HEK293 (cell line): ENCODE measurements around the gene PGPEP1.
A peak's percentile ranks its signal among the peaks of the same experiment; 100 is the strongest.

ENCODE experiments used
- BCL11A ChIP-seq: fragments of 450-650 bp; formaldehyde crosslinking; IDR thresholded peaks from 2 replicates; pipeline ENCODE4 v1.5.1; 2016; ENCODE audit warnings: low read depth, missing biosample characterization, missing genetic modification characterization
- GFI1B ChIP-seq: fragments of 450-650 bp; formaldehyde crosslinking; IDR thresholded peaks from 2 replicates; pipeline ENCODE4 v1.5.1; 2016; ENCODE audit warnings: missing biosample characterization, missing genetic modification characterization
- RBAK ChIP-seq: fragments of 450-650 bp; formaldehyde crosslinking; IDR thresholded peaks from 2 replicates; pipeline ENCODE4 v1.5.1; 2016; ENCODE audit warnings: missing biosample characterization, missing genetic modification characterization
- REPIN1 ChIP-seq: fragments of 450-650 bp; formaldehyde crosslinking; IDR thresholded peaks from 2 replicates; pipeline ENCODE4 v1.5.1; 2017; ENCODE audit warnings: missing biosample characterization, missing genetic modification characterization, low read depth
- REST ChIP-seq: fragments of 450-650 bp; formaldehyde crosslinking; IDR thresholded peaks from 2 replicates; pipeline ENCODE4 v1.5.1; 2016; ENCODE audit warnings: missing biosample characterization, missing genetic modification characterization
- ZBTB1 ChIP-seq: fragments of 450-650 bp; formaldehyde crosslinking; IDR thresholded peaks from 2 replicates; pipeline ENCODE4 v1.5.1; 2016; ENCODE audit warnings: missing biosample characterization, missing genetic modification characterization
- ZFP3 ChIP-seq: fragments of 450-650 bp; formaldehyde crosslinking; IDR thresholded peaks from 2 replicates; pipeline ENCODE4 v1.5.1; 2016; ENCODE audit warnings: low read depth, missing biosample characterization, missing genetic modification characterization
- ZNF157 ChIP-seq: fragments of 450-650 bp; formaldehyde crosslinking; IDR thresholded peaks from 2 replicates; pipeline ENCODE4 v1.5.1; 2016; ENCODE audit warnings: missing biosample characterization, missing genetic modification characterization
- ZNF174 ChIP-seq: fragments of 450-650 bp; formaldehyde crosslinking; IDR thresholded peaks from 2 replicates; pipeline ENCODE4 v1.5.0; 2017; ENCODE audit warnings: missing biosample characterization, mild to moderate bottlenecking, missing genetic modification characterization
- ZNF175 ChIP-seq: fragments of 450-650 bp; formaldehyde crosslinking; IDR thresholded peaks from 2 replicates; pipeline ENCODE4 v1.5.1; 2016; ENCODE audit warnings: missing biosample characterization, missing genetic modification characterization
- ZNF184 ChIP-seq: fragments of 450-650 bp; IDR thresholded peaks from 2 replicates; pipeline ENCODE4 v1.5.1; 2018; ENCODE audit warnings: missing biosample characterization, mild to moderate bottlenecking, missing genetic modification characterization
- ZNF214 ChIP-seq: fragments of 450-650 bp; formaldehyde crosslinking; IDR thresholded peaks from 2 replicates; pipeline ENCODE4 v1.5.1; 2017; ENCODE audit warnings: missing biosample characterization, mild to moderate bottlenecking, missing genetic modification characterization, borderline replicate concordance
- ZNF221 ChIP-seq: fragments of 450-650 bp; formaldehyde crosslinking; IDR thresholded peaks from 2 replicates; pipeline ENCODE4 v1.5.1; 2017; ENCODE audit warnings: missing biosample characterization, missing genetic modification characterization, borderline replicate concordance
- ZNF280C ChIP-seq: fragments of 450-650 bp; formaldehyde crosslinking; IDR thresholded peaks from 2 replicates; pipeline ENCODE4 v1.5.1; 2016; ENCODE audit warnings: missing biosample characterization, missing genetic modification characterization
- ZNF302 ChIP-seq: fragments of 450-650 bp; formaldehyde crosslinking; IDR thresholded peaks from 2 replicates; pipeline ENCODE4 v1.5.1; 2016; ENCODE audit warnings: missing biosample characterization, missing genetic modification characterization, low read depth
- ZNF37A ChIP-seq: fragments of 450-650 bp; IDR thresholded peaks from 2 replicates; pipeline ENCODE4 v1.5.1; 2018; ENCODE audit warnings: missing biosample characterization, missing genetic modification characterization
- ZNF404 ChIP-seq: fragments of 450-650 bp; formaldehyde crosslinking; IDR thresholded peaks from 2 replicates; pipeline ENCODE4 v1.5.1; 2017; ENCODE audit warnings: missing biosample characterization, missing genetic modification characterization
- ZNF423 ChIP-seq: fragments of 450-650 bp; formaldehyde crosslinking; IDR thresholded peaks from 2 replicates; pipeline ENCODE4 v1.5.1; 2016; ENCODE audit warnings: missing biosample characterization, missing genetic modification characterization
- ZNF510 ChIP-seq: fragments of 450-650 bp; formaldehyde crosslinking; IDR thresholded peaks from 2 replicates; pipeline ENCODE4 v1.5.1; 2018; ENCODE audit warnings: mild to moderate bottlenecking, missing genetic modification characterization, missing biosample characterization; ENCODE audit not compliant: insufficient replicate concordance
- ZNF514 ChIP-seq: fragments of 450-650 bp; formaldehyde crosslinking; IDR thresholded peaks from 2 replicates; pipeline ENCODE4 v1.5.1; 2016; ENCODE audit warnings: missing biosample characterization, missing genetic modification characterization
- ZNF529 ChIP-seq: fragments of 450-650 bp; formaldehyde crosslinking; IDR thresholded peaks from 2 replicates; pipeline ENCODE4 v1.5.1; 2017; ENCODE audit warnings: missing genetic modification characterization, missing biosample characterization; ENCODE audit not compliant: insufficient replicate concordance
- ZNF626 ChIP-seq: fragments of 450-650 bp; sonication (Bioruptor Pico); formaldehyde crosslinking; IDR thresholded peaks from 2 replicates; pipeline ENCODE4 v1.5.1; 2018; ENCODE audit warnings: missing biosample characterization, missing genetic modification characterization, inconsistent platforms
- ZNF629 ChIP-seq: fragments of 450-650 bp; formaldehyde crosslinking; IDR thresholded peaks from 2 replicates; pipeline ENCODE4 v1.5.1; 2017; ENCODE audit warnings: missing biosample characterization, missing genetic modification characterization
- ZNF660 ChIP-seq: fragments of 450-650 bp; IDR thresholded peaks from 2 replicates; pipeline ENCODE4 v1.5.1; 2018; ENCODE audit warnings: missing biosample characterization, mild to moderate bottlenecking, missing genetic modification characterization
- ZNF777 ChIP-seq: fragments of 450-650 bp; formaldehyde crosslinking; IDR thresholded peaks from 2 replicates; pipeline ENCODE4 v1.5.1; 2017; ENCODE audit warnings: missing biosample characterization, missing genetic modification characterization, borderline replicate concordance
- ZNF785 ChIP-seq: fragments of 450-650 bp; formaldehyde crosslinking; IDR thresholded peaks from 2 replicates; pipeline ENCODE4 v1.5.1; 2016; ENCODE audit warnings: missing biosample characterization, missing genetic modification characterization
- ZNF830 ChIP-seq: fragments of 450-650 bp; IDR thresholded peaks from 2 replicates; pipeline ENCODE4 v1.5.0; 2018; ENCODE audit warnings: missing biosample characterization, missing genetic modification characterization, low read depth, mild to moderate bottlenecking, moderate library complexity
- ZNF837 ChIP-seq: fragments of 450-650 bp; formaldehyde crosslinking; IDR thresholded peaks from 2 replicates; pipeline ENCODE4 v1.5.1; 2016; ENCODE audit warnings: missing biosample characterization, missing genetic modification characterization
- TF ChIP-seq, protein P1 (sequence below): fragments of 450-650 bp; formaldehyde crosslinking; IDR thresholded peaks from 2 replicates; pipeline ENCODE4 v1.5.1; 2016; ENCODE audit warnings: missing biosample characterization, missing genetic modification characterization
- TF ChIP-seq, protein P2 (sequence below): fragments of 450-650 bp; formaldehyde crosslinking; IDR thresholded peaks from 2 replicates; pipeline ENCODE4; 2016; ENCODE audit warnings: missing biosample characterization, missing genetic modification characterization
- TF ChIP-seq, protein P3 (sequence below): fragments of 450-650 bp; formaldehyde crosslinking; IDR thresholded peaks from 2 replicates; pipeline ENCODE4 v1.5.1; 2016; ENCODE audit warnings: missing biosample characterization, missing genetic modification characterization

PGPEP1 gene

GRCh38 chr19:18291590-18292461 lies 48.6 kb upstream of the PGPEP1 start (continued):
- no peak for TF ChIP-seq ZNF529 (tag by site-specific recombination)
- no peak for TF ChIP-seq ZNF280C (tag by site-specific recombination)
- peak; percentile 49; the same call in 1 of the 2 replicates for TF ChIP-seq ZNF423 (tag by site-specific recombination)
- TF ChIP-seq REPIN1: no peak
- TF ChIP-seq ZNF514 (tag by site-specific recombination): no peak
- TF ChIP-seq GFI1B (tag by site-specific recombination): no peak
- TF ChIP-seq ZNF404 (tag by site-specific recombination): no peak
- no peak for TF ChIP-seq REST
- no peak for TF ChIP-seq ZNF302
- no peak for TF ChIP-seq ZNF214 (tag by site-specific recombination)
- TF ChIP-seq, protein P1, sequence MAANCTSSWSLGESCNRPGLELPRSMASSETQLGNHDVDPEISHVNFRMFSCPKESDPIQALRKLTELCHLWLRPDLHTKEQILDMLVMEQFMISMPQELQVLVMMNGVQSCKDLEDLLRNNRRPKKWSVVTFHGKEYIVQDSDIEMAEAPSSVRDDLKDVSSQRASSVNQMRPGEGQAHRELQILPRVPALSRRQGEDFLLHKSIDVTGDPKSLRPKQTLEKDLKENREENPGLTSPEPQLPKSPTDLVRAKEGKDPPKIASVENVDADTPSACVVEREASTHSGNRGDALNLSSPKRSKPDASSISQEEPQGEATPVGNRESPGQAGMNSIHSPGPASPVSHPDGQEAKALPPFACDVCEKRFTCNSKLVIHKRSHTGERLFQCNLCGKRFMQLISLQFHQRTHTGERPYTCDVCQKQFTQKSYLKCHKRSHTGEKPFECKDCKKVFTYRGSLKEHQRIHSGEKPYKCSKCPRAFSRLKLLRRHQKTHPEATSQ (tag by site-specific recombination): peak; percentile 76
- TF ChIP-seq ZNF785 (tag by site-specific recombination): no peak
- TF ChIP-seq ZNF37A (tag by site-specific recombination): no peak
- TF ChIP-seq, protein P2, sequence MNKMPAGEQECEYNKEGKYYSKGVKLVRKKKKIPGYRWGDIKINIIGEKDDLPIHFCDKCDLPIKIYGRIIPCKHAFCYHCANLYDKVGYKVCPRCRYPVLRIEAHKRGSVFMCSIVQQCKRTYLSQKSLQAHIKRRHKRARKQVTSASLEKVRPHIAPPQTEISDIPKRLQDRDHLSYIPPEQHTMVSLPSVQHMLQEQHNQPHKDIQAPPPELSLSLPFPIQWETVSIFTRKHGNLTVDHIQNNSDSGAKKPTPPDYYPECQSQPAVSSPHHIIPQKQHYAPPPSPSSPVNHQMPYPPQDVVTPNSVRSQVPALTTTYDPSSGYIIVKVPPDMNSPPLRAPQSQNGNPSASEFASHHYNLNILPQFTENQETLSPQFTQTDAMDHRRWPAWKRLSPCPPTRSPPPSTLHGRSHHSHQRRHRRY (tag by site-specific recombination): no peak
- no peak for TF ChIP-seq ZNF175 (tag by site-specific recombination)
- TF ChIP-seq ZNF157: no peak
- TF ChIP-seq RBAK (tag by site-specific recombination): no peak
- no peak for TF ChIP-seq ZNF626 (tag by site-specific recombination)
- no peak for TF ChIP-seq ZFP3 (tag by site-specific recombination)
- TF ChIP-seq BCL11A (tag by site-specific recombination): 0 out of 2 replicates have a peak, but pooled peaks have one; percentile 36
- TF ChIP-seq ZBTB1 (tag by site-specific recombination): no peak
- TF ChIP-seq ZNF830: no peak
- TF ChIP-seq ZNF837: no peak
- no peak for TF ChIP-seq ZNF221 (tag by site-specific recombination)
- TF ChIP-seq ZNF174: no peak
- TF ChIP-seq ZNF184 (tag by site-specific recombination): no peak
- no peak for TF ChIP-seq ZNF510 (tag by site-specific recombination)
- TF ChIP-seq, protein P3, sequence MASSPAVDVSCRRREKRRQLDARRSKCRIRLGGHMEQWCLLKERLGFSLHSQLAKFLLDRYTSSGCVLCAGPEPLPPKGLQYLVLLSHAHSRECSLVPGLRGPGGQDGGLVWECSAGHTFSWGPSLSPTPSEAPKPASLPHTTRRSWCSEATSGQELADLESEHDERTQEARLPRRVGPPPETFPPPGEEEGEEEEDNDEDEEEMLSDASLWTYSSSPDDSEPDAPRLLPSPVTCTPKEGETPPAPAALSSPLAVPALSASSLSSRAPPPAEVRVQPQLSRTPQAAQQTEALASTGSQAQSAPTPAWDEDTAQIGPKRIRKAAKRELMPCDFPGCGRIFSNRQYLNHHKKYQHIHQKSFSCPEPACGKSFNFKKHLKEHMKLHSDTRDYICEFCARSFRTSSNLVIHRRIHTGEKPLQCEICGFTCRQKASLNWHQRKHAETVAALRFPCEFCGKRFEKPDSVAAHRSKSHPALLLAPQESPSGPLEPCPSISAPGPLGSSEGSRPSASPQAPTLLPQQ (tag by site-specific recombination): peak; percentile 91
- TF ChIP-seq ZNF777 (tag by site-specific recombination): no peak; the same call in 1 of the 2 replicates
- TF ChIP-seq ZNF629 (tag by site-specific recombination): peak; percentile 95
- no peak for TF ChIP-seq ZNF660 (tag by site-specific recombination)
